ENCODE measurements around the gene BOLA1. TPM values are rescaled to one million over a fixed set of nuclear protein-coding genes. Genes with fewer than 3 reads are reported as not detected.
"Not testable (repeated sequence)": the region's sequence is repeated elsewhere in the genome, so short reads cannot be mapped to it uniquely, and the experiment has no call there.

Gene BOLA1
- total RNA-seq, 1 donor: 6.5 TPM

DNA sequence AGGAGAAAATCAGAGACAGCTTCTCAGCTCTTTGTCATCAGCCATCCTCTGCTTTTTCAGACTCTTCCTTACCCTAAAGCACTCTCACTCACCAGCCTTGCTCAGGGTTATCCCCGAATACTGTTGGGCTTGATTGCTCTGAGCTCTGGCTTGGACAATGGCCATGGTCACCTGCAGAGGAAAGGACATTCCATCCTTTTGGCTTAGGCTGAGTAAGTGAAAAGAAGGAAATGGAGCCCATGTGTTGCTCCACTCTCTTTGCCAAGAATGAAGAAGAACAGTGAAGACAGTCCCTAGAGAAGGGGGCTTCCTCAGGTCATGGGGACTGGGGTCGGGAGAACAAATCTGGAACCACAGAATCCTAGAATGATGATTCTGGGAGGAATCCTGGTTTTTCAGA, 35.0 kb downstream of the BOLA1 start:
- no peak overlapping the region for H3K4me3 ChIP-seq (ENCODE audit: low read depth, low read length)
- TF ChIP-seq, protein P1, sequence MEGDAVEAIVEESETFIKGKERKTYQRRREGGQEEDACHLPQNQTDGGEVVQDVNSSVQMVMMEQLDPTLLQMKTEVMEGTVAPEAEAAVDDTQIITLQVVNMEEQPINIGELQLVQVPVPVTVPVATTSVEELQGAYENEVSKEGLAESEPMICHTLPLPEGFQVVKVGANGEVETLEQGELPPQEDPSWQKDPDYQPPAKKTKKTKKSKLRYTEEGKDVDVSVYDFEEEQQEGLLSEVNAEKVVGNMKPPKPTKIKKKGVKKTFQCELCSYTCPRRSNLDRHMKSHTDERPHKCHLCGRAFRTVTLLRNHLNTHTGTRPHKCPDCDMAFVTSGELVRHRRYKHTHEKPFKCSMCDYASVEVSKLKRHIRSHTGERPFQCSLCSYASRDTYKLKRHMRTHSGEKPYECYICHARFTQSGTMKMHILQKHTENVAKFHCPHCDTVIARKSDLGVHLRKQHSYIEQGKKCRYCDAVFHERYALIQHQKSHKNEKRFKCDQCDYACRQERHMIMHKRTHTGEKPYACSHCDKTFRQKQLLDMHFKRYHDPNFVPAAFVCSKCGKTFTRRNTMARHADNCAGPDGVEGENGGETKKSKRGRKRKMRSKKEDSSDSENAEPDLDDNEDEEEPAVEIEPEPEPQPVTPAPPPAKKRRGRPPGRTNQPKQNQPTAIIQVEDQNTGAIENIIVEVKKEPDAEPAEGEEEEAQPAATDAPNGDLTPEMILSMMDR (IDR thresholded peaks at IDR 0.05; ENCODE audit: insufficient read depth, low read depth, low read length): no peak
- no peak for DNase-seq (ENCODE audit: low read depth)

GRCh38 chr1:149936170-149936991, 37.0 kb downstream of the BOLA1 start, which contains the start of gene MTMR11:
Gene MTMR11 (minus strand): TSS chr1:149936879. CDS start chr1:149936647, 232 bp downstream.
- TF ChIP-seq, protein P1 (IDR thresholded peaks at IDR 0.05; ENCODE audit: insufficient read depth, low read depth, low read length): no peak
- peak within 1 kb of the TSS; percentile 76 for H3K4me3 ChIP-seq (ENCODE audit: low read depth, low read length)
- peak; percentile 34 for DNase-seq (ENCODE audit: low read depth)

- TF ChIP-seq, protein P1 (IDR thresholded peaks at IDR 0.05; ENCODE audit: insufficient read depth, low read depth, low read length): no peak
- peak overlapping the region; percentile 76 for H3K4me3 ChIP-seq (ENCODE audit: low read depth, low read length)
- peak; percentile 42 for DNase-seq (ENCODE audit: low read depth)
Measured at GRCh38 chr1:149936992-149937705, 37.8 kb downstream of the BOLA1 start.

- TF ChIP-seq, protein P1 (IDR thresholded peaks at IDR 0.05; ENCODE audit: insufficient read depth, low read depth, low read length): no peak
- H3K4me3 ChIP-seq (ENCODE audit: low read depth, low read length): no peak overlapping the region
- no peak for DNase-seq (ENCODE audit: low read depth)
Measured at GRCh38 chr1:149937759-149938158, 38.4 kb downstream of the BOLA1 start.

- DNase-seq (ENCODE audit: low read depth): not testable (repeated sequence)
- H3K4me3 ChIP-seq (ENCODE audit: low read depth, low read length): peak overlapping the region; percentile 54
Measured at GRCh38 chr1:149938668-149939003, 39.3 kb downstream of the BOLA1 start.

- H3K4me3 ChIP-seq (ENCODE audit: low read depth, low read length): no peak overlapping the region
- no peak for DNase-seq (ENCODE audit: low read depth)
- TF ChIP-seq, protein P1 (IDR thresholded peaks at IDR 0.05; ENCODE audit: insufficient read depth, low read depth, low read length): no peak
Measured at GRCh38 chr1:149940427-149940826, 41.1 kb downstream of the BOLA1 start.

GRCh38 chr1:149942207-149942606, 42.8 kb downstream of the BOLA1 start:
- TF ChIP-seq, protein P1 (IDR thresholded peaks at IDR 0.05; ENCODE audit: insufficient read depth, low read depth, low read length): peak; percentile 53
- DNase-seq (ENCODE audit: low read depth): peak; percentile 58
- no peak overlapping the region for H3K4me3 ChIP-seq (ENCODE audit: low read depth, low read length)
